ENCODE measurements around the gene MAPK13. TPM values are rescaled to one million over a fixed set of nuclear protein-coding genes. Genes with fewer than 3 reads are reported as not detected.

MAPK13 gene
- total RNA-seq, 4 donors from 2014 or later, result 62.2 to 136 (median 104) TPM

GRCh38 chr6:36098920-36099647 is 31.2 kb upstream of the MAPK13 start:
- peaks cover 7 to 77% (median 10%) of the 10 kb centered on the region in 3 donors for H3K36me3 ChIP-seq
- H3K4me1 ChIP-seq, result peaks cover 0 to 22% (median 0%) of the 10 kb centered on the region in 3 donors
- no peak overlapping the region for H3K4me3 ChIP-seq
- intact Hi-C loops (cut with DNase I), result no loop called here
- H3K27ac ChIP-seq, result no peak overlapping the region
- TF ChIP-seq POLR2A (IDR thresholded peaks at IDR 0.05) (no peak), CTCF (IDR thresholded peaks at IDR 0.05) (no peak)
- 70% methylated on average over 5 of the region's 5 CpGs for WGBS, 2 donors
- H3K27me3 ChIP-seq, result no peaks in the 10 kb centered on the region
- no peak for DNase-seq
- no peaks in the 10 kb centered on the region for H3K9me3 ChIP-seq

GRCh38 chr6:36099869-36100483 is 30.3 kb upstream of the MAPK13 start:
- Histone ChIP-seq H3K4me1 (peaks cover 0 to 14% (median 3%) of the 10 kb centered on the region in 3 donors), H3K27ac (no peak overlapping the region), H3K27me3 (no peaks in the 10 kb centered on the region), H3K36me3 (peaks cover 8 to 86% (median 10%) of the 10 kb centered on the region in 3 donors), H3K9me3 (no peaks in the 10 kb centered on the region), H3K4me3 (no peak overlapping the region)
- no peak for DNase-seq
- intact Hi-C loops (cut with DNase I), result no loop called here
- 77 to 80% methylated on average over 6 of the region's 6 CpGs for WGBS, 2 donors
- TF ChIP-seq POLR2A (IDR thresholded peaks at IDR 0.05), result no peak
- no peak for TF ChIP-seq CTCF (IDR thresholded peaks at IDR 0.05)

- no peak for TF ChIP-seq POLR2A (IDR thresholded peaks at IDR 0.05)
- TF ChIP-seq CTCF (IDR thresholded peaks at IDR 0.05), result no peak
- no peaks in the 10 kb centered on the region for H3K27me3 ChIP-seq
- no peak overlapping the region for H3K4me3 ChIP-seq
- no peak overlapping the region for H3K27ac ChIP-seq
- peaks cover 0 to 8% (median 3%) of the 10 kb centered on the region in 3 donors for H3K4me1 ChIP-seq
- 82 to 90% methylated on average over 3 of the region's 3 CpGs for WGBS, 2 donors
- intact Hi-C loops (cut with DNase I), result no loop called here
- H3K36me3 ChIP-seq, result peaks cover 8 to 86% (median 10%) of the 10 kb centered on the region in 3 donors
- DNase-seq, result no peak
- H3K9me3 ChIP-seq, result no peaks in the 10 kb centered on the region
These were observed 28.6 kb upstream of the MAPK13 start for GRCh38 chr6:36101691-36102090.

GRCh38 chr6:36102853-36103252 is 27.5 kb upstream of the MAPK13 start:
- intact Hi-C loops (cut with DNase I), result no loop called here

More at GRCh38 chr6:36102853-36103252, 27.5 kb upstream of the MAPK13 start:
- Histone ChIP-seq H3K4me1 (peaks cover 0 to 8% (median 3%) of the 10 kb centered on the region in 3 donors), H3K36me3 (peaks cover 10 to 84% (median 14%) of the 10 kb centered on the region in 3 donors), H3K9me3 (no peaks in the 10 kb centered on the region), H3K27me3 (no peaks in the 10 kb centered on the region), H3K27ac (no peak overlapping the region), H3K4me3 (no peak overlapping the region)
- TF ChIP-seq POLR2A (IDR thresholded peaks at IDR 0.05) (no peak), CTCF (IDR thresholded peaks at IDR 0.05) (no peak)
- WGBS, 2 donors, result 65 to 66% methylated on average over 4 of the region's 4 CpGs
- no peak for DNase-seq

Measured in esophagus squamous epithelium (tissue), 5 donors.